ENCODE results near the gene MYCL.

MYCL gene

GRCh38 chr1:39857126-39857878 lies 44.4 kb downstream of the MYCL start:
- DNase-seq (ENCODE audit: low read depth in 1 of 2, low spot score in 1 of 2) = no peak

DNA sequence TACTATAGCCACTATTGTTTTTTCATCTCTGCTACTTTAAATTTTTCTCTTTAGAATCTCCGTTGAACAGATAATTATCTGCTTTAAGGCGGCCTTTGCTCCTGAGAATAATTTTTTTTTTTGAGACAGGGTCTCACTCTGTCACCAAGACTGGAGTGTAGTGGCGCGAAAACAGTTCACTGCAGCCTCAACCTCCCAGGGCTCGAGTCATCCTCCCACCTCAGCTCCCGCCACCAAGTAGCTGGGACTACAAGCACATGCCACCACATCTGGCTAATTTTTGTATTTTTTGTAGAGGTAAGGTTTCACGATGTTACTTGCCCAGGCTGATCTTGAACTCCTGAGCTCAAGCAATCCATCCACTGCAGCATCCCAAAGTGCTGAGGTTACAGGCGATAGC lies 47.0 kb downstream of the MYCL start:
- no peak for DNase-seq (ENCODE audit: low read depth in 1 of 2, low spot score in 1 of 2)

DNA sequence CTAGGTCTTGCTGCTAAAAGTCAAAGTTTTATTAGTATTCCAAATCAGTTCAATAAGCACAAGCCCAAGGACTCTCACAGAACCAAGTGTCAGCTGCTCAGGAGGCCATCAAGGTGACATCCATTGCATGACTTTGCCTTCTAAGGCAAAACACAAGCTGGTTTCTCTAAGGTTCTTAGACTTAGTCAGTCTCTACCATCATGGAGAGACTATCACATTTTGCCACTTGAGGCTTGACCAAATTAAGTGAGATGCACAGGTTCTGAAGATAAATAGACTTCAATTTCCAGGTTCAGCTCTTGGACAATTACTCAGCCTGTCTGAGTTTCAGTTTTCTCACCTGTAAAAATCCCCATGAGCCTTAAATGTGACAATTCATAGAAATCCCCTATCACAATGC lies 47.4 kb downstream of the MYCL start:
- no peak for DNase-seq (ENCODE audit: low read depth in 1 of 2, low spot score in 1 of 2)

DNA sequence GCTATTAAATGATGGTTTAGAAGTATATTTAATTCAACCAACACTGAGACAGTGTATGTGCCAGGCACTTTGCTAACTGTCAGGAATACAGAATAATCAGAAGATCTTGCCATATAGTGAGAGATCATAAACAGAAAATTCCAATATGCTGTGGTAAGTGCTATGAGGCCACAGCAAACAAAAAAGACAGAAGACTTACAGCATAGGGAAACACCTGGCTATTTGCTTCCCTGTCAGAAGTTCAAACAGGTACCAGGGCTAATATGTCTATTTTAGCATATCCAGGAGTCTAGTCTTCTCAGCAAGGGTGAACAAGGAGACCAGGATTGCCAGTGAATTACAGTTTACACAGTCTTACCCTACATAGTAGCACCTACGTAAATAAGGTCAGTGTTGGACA lies 48.8 kb downstream of the MYCL start:
- DNase-seq (ENCODE audit: low read depth in 1 of 2, low spot score in 1 of 2) = no peak

- no peak for DNase-seq (ENCODE audit: low read depth in 1 of 2, low spot score in 1 of 2)
Observed at GRCh38 chr1:39852214-39852791, 49.4 kb downstream of the MYCL start.

DNA sequence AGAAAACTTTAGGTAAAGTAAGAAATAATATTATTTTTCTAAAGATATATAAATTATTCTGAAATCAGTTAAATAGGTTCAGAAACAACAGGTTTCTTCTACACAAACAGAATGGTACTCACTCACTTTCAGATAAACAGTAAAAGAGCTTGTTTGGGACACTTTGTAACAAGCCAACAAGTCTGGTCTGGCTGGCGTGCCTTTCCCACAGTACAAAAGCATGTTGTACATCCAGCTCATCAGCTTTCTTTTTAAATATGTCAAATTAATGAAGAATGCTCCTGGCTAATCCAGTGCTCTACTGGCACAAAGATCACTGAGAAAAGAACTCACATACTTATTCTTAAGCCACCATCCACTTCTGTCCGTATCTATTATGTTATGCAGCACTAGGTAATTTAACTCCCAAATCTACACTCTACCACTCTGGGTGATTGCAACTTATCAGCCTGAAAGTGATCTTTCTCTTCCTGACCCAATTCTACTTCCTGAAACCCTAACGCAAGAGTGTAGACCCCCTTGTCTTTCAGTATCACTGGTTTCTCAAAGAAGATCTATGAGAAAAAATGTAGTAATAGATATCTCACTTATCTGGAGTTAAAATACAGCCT lies 51.0 kb downstream of the MYCL start:
- no peak for DNase-seq (ENCODE audit: low read depth in 1 of 2, low spot score in 1 of 2)

GRCh38 chr1:39849203-39849602 lies 52.5 kb downstream of the MYCL start:
- no peak for DNase-seq (ENCODE audit: low read depth in 1 of 2, low spot score in 1 of 2)

DNA sequence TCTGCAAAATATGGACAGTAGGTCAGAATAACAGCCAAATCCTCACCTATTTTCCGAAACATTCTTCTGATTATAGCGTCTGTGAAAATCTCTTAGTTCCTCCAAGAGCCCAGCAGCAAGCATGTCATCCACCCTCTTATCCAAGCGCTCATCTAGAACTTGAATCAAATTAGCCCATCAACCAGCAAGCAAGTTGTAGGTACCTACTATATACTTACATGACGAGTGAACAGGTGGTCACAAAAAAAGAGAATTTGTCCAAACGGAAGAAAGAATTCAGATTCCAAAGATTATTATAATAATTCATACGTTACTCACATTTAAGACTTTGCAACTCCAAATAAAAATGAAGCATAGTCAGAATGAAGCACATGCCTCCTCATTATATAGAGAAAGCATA lies 53.8 kb downstream of the MYCL start:
- DNase-seq (ENCODE audit: low read depth in 1 of 2, low spot score in 1 of 2) = no peak

DNA sequence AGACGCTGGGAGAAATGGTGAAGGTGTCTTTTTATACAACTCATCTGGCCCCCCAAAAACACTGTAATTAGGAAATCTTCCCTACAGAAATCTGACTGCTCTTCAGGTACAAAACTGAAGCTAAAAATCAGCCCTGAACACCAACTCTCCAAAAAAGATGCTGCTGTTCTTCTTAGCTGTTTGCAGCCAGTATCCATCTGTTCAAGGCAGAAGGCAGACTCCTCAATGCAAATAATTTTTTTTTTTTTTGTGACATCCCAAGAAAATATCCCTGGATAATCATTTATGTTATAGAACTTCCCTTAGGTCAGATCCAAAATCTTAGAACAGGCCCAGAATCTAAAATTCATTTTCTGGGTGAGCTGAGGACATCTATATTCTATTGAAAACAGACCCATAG lies 54.9 kb downstream of the MYCL start:
- no peak for DNase-seq (ENCODE audit: low read depth in 1 of 2, low spot score in 1 of 2)

DNA sequence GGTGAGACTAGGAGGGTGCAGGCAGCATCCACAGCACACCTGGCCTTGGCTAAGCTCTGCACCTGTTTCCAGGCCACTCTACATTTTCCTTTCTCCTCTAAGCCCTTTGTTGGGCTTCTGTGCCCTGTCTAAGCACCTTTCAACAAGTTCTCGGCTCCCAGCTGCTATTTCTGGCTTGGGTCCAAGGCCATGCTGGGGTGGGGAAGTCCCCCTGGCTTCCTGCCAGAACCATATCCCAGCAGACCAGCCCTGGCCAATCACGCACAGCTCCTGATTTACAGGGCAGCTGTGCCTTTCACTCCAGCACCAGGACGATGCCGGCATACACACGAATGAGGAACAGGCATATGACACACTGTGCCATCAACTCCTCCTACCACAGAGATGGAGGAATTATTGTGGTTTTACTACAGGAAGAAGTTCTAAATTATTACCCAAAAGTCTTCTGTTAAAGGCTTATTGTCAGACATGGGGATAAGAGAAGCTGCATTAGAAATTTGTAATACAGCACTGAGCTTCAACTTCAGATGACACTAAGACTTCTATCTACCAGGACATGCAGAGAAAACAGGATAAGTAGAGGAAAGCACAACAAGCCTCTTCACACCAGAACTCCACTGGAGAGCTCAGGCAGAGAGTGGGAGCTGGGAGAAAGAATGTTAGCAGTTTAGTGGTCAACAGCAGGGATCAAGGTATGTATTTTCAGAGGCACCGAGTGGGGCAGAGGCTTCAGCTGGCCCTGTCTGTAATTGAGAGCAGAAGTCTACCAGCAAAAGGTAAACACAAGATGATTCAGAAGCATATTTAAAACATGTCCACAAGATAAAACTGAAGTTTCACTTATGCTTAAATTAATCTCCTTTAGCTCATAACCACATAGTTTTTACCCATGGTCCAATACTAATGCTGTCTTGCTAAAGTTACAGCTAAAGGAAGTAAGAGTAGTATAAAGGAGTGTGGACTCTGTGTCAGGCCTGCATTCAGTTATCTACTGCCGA lies 55.8 kb downstream of the MYCL start:
- peak; percentile 43 to 70 for DNase-seq (ENCODE audit: low read depth in 1 of 2, low spot score in 1 of 2)
